ENCODE data around the gene PAK2. TPM values are rescaled to one million over a fixed set of nuclear protein-coding genes. Genes with fewer than 3 reads are reported as not detected.
"Not testable (repeated sequence)": the region's sequence is repeated elsewhere in the genome, so short reads cannot be mapped to it uniquely, and the experiment has no call there.

PAK2 gene
- total RNA-seq, 2 experiments from 2014 or later: 98.4 to 101 TPM

- ChIA-PET POLR2A (interaction anchor here (0.6 to 3.0 kb wide), 7 partner anchors 16 to 135 kb away, joined by 3 to 36 read pairs (median 8); partner anchors contain the start of genes NCBP2 and PAK2), CTCF (interaction anchor here (0.7 to 2.6 kb wide), 8 partner anchors 18 to 460 kb away, joined by 3 to 22 read pairs (median 4); partner anchors contain the start of genes NCBP2 and PIGZ)
- Mint-ChIP-seq H3K4me1 (ENCODE audit: low read depth) (peaks cover 29% of the 10 kb centered on the region), H3K27ac (peak overlapping the region; percentile 79), H3K9me3 (no peaks in the 10 kb centered on the region), H3K4me3 (peak overlapping the region; percentile 84), H3K27me3 (no peaks in the 10 kb centered on the region), H3K36me3 (peaks cover 1% of the 10 kb centered on the region)
- intact Hi-C loops (cut with micrococcal nuclease): loop anchor here (2.0 to 10.0 kb wide), 2 partner anchors 15 to 233 kb away; partner anchors contain the start of gene NRROS
- DNase-seq: peak; percentile 38
Observed at GRCh38 chr3:196868297-196868661, 128.6 kb downstream of the PAK2 start.

- Mint-ChIP-seq H3K9me3 (no peaks in the 10 kb centered on the region), H3K4me3 (no peak overlapping the region), H3K27ac (no peak overlapping the region), H3K27me3 (no peaks in the 10 kb centered on the region), H3K36me3 (peaks cover 1% of the 10 kb centered on the region), H3K4me1 (ENCODE audit: low read depth) (peaks cover 38% of the 10 kb centered on the region)
- intact Hi-C loops (cut with micrococcal nuclease): no loop called here
- POLR2A ChIA-PET: no interaction called here
- DNase-seq: no peak
- CTCF ChIA-PET: no interaction called here
Observed at GRCh38 chr3:196872316-196872715, 132.7 kb downstream of the PAK2 start.

GRCh38 chr3:196874511-196875094 is 134.9 kb downstream of the PAK2 start:
- intact Hi-C loops (cut with micrococcal nuclease); DNase-seq; H3K4me3 Mint-ChIP-seq; H3K9me3 Mint-ChIP-seq; H3K27ac Mint-ChIP-seq; H3K36me3 Mint-ChIP-seq; H3K27me3 Mint-ChIP-seq: not testable (repeated sequence)
- POLR2A ChIA-PET: interaction anchor here (0.6 to 2.1 kb wide), 2 partner anchors 68 to 104 kb away, joined by 4 to 9 read pairs; partner anchors contain the start of gene NCBP2
- peaks cover 47% of the 10 kb centered on the region for H3K4me1 Mint-ChIP-seq (ENCODE audit: low read depth)
- CTCF ChIA-PET: interaction anchor here (0.8 to 1.5 kb wide), 2 partner anchors 37 to 155 kb away, joined by 3 to 4 read pairs; partner anchors contain the start of gene MELTF

- ChIA-PET POLR2A (interaction anchor here (0.5 to 2.1 kb wide), 3 partner anchors 8 to 105 kb away, joined by 4 to 9 read pairs (median 6); partner anchors contain the start of gene NCBP2), CTCF (interaction anchor here (0.8 to 1.5 kb wide), 4 partner anchors 11 to 154 kb away, joined by 3 to 4 read pairs (median 4); partner anchors contain the start of gene MELTF)
- no peak for DNase-seq
- intact Hi-C loops (cut with micrococcal nuclease): no loop called here
- Mint-ChIP-seq H3K4me3 (no peak overlapping the region), H3K36me3 (peaks cover 1% of the 10 kb centered on the region), H3K9me3 (no peaks in the 10 kb centered on the region), H3K4me1 (ENCODE audit: low read depth) (peaks cover 43% of the 10 kb centered on the region), H3K27me3 (no peaks in the 10 kb centered on the region), H3K27ac (no peak overlapping the region)
Observed at GRCh38 chr3:196875258-196875657, 135.6 kb downstream of the PAK2 start.

Other genes with a start within 250 kb of the PAK2 start
- gene RNF168, start 236.1 kb upstream of the PAK2 start, total RNA-seq: 10 to 100 TPM; 26.1 to 27.2 TPM
- not detected for gene SMCO1, start 224.5 kb upstream of the PAK2 start, total RNA-seq
- 10 to 100 TPM; 20.9 to 24.1 TPM for gene WDR53, start 171.3 kb upstream of the PAK2 start, total RNA-seq
- 10 to 100 TPM; 16.3 to 17.2 TPM for gene FBXO45, start 171.2 kb upstream of the PAK2 start, total RNA-seq
- 10 to 100 TPM; 24.5 to 25.3 TPM for gene NRROS, start 100.2 kb upstream of the PAK2 start, total RNA-seq
- gene CEP19, start 27.6 kb upstream of the PAK2 start, total RNA-seq: 1 to 10 TPM; 6.5 to 6.6 TPM
- gene PIGX, start 27.5 kb upstream of the PAK2 start, total RNA-seq: 10 to 100 TPM; 47.5 to 49.2 TPM
- gene SENP5, start 128.1 kb downstream of the PAK2 start, total RNA-seq: 10 to 100 TPM; 30.5 to 32.0 TPM
- 10 to 100 TPM; 83.0 to 85.1 TPM for gene NCBP2, start 202.7 kb downstream of the PAK2 start, total RNA-seq
- gene PIGZ, start 229.0 kb downstream of the PAK2 start, total RNA-seq: under 1 TPM; 0.65 to 0.71 TPM